Activated CD4-positive, alpha-beta T cell treated with anti-CD3 and anti-CD28 coated beads, Interleukin-2, amount 50 U/mL, for 4 hours (primary cell): Measurements from ENCODE around the gene INPP4A.

Experiments used
- DNase-seq, 2 experiments: peaks; one replicate each; pipeline ENCODE4 v3.0.0-alpha.2; 2020

Gene INPP4A

DNA sequence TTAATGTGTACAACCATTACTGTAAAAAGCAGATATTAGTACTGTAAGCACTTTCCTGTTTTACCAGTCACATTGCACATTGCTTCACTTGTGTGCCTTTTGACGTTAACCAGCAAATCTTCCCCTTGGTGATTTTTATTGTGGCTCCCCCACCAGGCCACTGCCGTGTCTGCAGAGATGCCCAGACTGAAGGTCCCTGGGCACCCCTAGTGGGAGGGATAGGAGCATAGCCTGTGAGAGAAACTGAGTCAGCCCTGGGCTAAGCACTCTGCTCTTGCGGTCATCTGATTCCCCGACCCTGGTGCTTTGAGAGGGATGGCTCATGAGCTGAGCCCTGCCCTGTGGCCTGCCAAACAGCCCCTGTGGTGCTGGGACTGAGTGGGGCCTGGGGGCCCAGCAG is 73.4 kb downstream of the INPP4A start:
- DNase-seq, result peak; percentile 50 to 56

DNA sequence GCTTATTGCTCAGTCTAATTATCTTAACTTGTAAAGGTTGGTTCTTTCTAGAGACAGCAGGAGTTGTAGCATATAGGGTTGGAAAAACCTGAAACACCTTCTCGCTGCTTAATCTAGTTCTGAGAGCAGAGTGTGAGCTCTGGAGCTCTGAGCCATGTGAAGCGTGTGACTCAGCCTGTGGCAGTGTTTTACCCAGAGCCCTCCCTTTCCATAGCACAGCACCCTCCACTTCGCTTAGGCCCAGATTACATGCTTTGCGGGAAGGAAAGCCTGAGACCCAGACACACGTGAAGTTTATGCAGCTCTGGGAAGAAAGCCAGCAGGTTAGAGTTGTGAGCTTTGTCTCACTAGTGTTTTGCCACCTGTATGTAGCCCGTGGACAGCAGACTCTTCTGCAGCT is 74.5 kb downstream of the INPP4A start:
- no peak for DNase-seq

DNA sequence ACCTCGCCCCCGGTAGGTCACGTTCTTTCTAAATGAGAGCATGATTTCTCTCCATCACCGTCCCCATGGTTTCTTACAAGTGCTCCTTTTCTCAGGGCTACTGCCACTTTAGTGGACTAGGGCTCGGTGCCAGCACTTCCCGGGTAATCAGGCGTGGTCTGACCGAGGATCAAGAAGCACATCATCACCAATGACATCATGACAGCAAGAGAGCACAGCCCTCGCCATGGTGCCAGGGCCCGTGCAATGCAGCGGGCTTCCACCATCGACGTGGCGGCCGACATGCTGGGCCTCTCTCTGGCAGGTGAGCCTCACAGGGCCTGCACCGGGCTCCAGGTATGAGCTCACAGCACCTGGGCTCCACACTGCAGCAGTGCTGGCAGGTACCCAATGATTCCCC is 75.2 kb downstream of the INPP4A start:
- no peak for DNase-seq

DNA sequence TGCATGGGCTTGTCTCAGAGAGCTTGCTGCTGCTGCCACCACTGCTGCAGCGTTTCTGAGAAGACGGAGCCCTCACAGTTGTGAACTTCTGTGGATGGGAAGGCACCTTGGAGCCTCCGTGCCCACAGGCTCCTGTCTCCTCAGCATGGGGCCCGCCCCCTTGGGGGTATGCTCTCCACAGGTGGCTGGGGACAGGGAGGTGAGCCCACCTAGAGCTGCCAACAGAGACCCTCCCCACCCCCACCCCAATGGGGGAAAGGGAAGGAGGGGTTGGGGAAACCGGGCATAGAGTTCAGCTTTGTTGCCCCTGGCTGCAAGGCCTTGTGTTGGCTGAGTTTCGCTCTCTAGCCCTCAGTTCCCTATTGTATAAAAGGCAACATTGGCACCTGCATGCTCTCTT is 76.1 kb downstream of the INPP4A start:
- DNase-seq, result no peak

DNA sequence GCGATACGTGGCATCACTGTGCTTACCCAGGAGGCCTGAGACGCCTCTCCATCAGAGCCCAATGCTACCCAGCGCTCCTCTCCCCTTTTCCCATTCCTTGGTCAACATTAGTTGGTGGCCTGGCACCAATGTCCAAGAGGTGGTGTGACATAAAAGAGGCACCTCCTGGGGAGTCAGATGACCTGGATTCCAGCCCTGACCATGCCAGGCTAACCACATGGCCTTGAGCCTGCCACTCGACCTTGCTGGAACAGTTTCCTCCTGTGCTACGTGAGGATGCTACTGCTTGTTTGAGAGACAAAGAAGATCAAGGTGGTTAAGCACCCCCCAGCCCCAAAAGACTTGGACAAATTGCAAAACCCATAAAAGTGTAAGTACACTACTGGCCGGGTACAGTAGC is 76.6 kb downstream of the INPP4A start:
- DNase-seq, result no peak

DNA sequence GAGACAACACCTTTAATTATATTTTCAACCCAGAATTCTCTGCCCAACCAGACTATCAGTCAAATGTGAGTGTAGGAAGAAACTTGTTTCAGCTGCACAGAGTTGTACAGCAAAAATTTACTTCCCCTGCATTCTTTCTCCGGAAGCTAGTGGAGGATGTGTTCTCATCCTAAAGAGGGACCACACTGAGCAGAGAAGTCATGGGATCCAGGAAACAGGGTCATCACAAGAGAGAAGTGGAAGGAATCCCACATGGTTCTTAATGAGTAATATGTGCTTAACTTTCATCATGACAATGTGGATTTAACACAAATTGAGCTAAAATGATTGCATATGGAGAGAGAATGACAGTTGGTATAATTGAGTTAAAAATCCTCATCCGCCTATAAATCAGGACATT is 78.2 kb downstream of the INPP4A start:
- no peak for DNase-seq

DNA sequence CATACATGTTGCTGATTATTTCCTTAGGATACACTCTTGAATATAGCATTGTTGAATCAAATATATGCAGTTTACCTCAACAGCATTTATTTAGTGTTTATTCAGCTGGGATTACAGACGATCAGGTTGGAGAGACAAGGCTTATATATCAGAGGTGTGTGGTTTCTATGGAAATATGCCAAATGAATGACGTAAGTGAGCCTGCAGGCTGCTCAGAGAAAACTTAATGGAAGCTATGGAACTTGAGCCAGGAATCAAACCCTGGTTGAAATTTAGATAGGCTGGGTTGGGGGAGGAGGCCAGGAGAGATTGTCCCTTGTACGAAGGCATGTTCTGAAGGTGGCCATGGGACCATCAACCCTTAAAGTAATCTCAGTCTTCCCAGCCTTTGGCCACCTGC is 79.5 kb downstream of the INPP4A start:
- no peak for DNase-seq

DNA sequence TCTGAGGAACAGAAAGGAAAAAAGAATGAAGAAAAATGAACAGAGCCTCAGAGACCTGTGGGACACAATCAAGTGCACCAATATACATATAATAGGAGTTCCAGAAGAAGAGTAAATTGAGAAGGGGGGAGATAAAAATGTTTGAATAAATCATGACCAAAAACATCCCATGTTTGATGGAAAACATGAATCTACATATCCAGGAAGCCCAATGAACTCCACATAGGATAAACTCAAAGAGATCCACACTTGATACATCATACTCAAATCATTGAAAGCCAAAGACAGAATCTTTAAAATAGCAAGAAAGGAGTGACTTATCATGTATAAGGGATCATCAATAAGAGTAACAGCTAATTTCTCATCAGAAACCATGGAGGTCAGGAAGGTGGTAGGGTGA is 83.7 kb downstream of the INPP4A start:
- DNase-seq, result no peak

DNA sequence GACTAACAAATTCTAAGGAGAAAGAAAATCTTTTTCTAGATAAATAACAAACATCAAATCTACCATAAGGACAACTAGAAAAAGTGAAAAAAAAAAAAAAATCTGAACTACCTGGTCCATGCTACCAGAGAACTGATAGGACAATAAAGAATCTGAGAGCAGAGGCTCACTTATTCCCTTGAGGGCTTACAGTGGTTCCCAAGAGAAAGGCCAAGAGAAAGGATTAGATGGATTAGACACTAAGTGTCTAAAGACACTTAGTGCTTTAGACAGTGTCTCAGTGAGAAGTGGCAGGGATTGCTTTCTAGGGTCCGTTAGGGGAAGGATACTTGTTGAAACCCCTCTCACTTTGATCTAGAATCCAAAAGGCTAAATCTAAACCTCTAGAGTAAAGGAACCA is 85.5 kb downstream of the INPP4A start:
- no peak for DNase-seq

DNA sequence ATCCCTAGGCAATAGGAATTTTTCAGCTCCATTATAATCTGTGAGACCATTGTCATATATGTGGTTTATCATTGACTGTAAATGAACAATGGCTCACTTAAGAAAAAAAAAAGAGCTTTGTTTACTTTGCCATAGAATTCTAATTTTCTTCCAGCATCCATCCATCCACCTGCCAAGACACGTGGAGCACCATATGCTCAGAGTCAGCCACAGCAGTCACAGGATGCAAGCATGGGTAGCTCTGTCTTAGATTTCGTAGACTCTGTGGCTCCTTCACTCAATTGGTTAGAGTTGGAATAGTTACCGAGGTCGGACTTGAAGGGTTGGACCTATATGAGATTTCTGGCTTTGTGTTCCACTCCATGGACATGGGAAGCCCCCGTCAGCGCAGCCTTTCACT is 88.1 kb downstream of the INPP4A start:
- no peak for DNase-seq

DNA sequence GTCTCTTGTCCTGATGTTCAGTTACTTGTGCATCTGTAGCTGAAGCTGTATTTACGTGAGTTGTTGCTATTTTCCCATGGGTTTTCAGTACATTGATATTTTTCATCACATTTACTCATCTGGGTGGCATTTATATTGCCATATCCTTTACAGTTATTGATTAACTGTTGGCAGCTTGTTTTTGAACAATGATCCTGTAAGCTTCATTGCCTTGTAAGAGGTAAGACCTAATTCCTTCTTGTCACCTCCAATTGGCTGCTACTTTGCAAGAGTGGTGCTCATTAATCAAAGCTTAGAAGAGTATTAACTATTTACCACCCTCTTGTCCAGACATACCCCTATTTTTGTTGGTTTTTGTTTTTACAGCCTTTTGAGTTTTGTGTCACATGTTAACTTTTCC is 88.9 kb downstream of the INPP4A start:
- DNase-seq, result no peak

DNA sequence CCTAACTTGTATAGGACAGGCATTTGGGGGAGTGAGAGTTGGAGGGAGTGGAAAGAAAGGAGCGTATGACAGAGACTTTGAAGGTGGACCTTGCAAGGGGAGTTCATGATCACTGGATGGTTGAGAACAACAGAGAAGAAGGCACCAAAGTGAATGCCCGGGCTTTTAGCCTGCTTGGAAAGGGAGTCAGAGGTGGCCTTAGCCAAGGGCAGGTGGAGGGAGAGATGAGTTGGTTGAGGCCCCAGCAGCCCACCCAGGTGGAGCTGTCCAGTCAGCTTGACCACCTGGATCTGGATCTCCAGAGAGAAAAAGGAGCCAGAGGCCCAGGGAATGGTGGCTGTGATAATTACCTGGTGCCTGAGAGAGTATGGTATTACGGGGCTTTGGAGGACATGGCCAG is 90.1 kb downstream of the INPP4A start:
- DNase-seq, result no peak

DNA sequence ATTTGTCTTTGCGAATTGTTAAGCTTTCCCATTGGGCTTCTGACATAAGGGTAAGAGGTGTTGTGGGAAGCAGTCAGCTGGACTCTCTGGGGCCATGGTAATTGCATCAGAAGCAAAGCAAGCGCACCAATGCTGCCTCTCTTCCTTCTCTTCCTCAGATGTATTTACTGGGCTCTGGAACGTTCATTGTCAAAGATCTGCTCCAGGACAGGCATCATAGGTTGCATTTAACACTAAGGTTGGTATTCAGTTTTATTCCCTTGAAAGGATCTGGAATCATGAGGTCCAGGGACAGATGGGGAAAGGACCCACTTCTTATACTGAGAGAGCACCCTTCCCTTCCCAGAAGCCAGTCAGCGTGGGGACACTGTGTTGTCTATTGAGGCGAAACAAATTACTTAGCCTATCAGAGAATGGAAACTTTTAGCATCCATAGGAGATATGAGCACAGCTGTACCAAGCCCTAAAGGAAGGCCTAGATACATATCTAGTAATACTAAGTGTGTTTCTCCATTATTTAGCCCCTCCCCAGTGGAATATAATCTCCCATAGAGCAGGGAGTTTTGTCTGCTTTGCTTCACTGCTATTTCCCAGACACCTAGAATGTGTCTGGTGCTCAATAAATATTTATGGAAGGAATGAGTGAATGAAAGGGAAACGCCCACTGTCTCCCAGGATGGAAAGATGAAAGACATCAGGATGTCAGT is 91.5 kb downstream of the INPP4A start:
- no peak for DNase-seq

DNA sequence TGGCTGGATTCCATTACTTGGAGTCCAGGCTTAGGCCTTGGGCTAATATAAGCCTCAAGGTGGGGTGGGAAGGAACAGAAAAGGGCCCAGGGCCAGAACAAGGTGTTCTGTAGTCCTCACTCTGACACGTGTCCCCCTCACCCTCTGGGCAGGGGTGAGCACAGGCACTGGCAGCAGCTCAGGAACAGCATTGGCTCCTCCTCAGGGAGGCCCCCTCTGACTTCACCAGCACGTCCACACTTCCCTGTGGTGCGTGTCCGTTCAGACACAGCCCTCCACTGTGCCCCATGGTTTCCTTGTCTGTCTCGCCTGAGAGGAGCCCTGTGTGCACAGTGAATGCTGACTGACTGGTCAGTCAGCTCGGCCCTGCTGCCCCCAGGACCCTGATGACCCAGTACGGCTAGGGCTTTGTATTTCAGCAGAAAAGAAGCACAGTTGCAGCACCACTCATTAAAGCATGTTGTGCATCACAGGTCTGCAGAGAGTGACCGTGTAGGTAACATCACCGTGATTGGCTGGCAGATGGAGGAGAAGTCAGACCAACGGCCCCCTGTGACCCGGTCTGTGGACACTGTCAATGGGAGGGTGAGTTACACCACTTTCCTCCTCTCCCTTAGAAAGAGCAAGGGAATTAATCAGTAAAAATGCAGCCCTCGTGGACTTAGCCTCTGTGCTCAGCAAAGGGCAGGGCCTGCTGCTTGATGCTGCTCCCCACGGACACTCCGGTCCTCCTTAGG is 92.9 kb downstream of the INPP4A start:
- DNase-seq, result no peak

DNA sequence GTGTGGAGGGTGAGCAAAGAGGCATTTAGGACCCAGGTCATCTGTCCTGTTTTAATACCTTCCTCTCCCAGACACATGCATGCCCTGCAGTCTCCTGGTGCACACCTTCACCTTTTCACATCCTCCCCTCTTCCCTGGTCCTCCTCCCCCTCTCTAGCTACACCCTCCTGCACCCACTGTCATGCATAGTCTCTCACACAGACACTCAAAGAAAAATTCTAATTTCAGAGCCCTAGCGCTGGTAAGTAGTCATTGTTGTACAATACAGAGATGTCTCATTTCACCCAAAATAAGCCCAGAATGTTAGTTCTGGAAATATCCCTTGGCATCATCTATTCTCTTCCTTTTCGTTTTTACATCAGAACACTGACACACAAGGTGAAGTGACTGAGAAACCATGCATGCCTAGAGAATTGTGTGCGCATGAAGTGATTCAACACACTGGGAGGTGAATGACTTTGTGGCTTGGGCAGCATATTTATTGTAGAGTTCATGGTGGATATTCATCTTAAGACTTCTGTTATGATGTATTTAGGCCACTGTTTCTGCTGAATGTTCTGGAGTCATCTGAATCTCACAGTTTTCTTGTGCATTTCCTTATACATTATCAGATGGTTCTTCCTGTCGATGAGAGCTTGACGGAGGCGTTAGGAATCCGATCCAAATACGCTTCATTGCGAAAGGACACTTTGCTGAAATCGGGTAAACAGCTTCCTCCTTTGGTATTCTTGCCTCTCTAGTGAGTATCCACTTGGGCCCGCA is 93.8 kb downstream of the INPP4A start:
- no peak for DNase-seq

DNA sequence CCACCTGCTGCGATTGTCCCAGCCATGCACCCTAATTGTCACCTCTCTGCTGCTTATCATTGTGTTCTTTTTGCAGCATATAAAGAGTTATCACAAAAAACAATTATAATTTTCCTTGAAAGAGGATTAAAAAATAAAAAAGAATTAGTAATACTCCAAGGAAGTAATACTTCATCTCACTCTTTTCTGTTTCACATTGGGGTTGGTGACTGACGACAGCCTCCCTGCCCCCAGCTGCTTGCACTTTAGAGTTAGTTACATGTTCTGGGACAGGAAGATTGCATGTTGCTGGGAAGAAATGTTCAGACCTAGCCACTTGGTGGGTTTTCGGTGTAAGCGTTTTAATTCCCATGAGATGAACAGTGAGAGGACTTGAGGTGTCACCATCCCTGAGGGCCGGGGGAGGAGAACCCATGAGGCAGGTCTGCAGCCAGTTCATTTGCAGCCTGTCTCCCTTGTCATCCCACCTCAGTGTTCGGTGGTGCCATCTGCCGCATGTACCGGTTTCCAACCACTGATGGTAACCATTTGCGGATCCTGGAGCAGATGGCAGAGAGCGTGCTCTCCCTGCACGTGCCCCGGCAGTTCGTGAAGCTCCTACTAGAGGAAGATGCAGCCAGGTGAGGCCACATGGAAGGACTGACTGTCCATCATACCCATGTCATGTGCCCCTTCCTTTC is 94.5 kb downstream of the INPP4A start:
- DNase-seq, result no peak

DNA sequence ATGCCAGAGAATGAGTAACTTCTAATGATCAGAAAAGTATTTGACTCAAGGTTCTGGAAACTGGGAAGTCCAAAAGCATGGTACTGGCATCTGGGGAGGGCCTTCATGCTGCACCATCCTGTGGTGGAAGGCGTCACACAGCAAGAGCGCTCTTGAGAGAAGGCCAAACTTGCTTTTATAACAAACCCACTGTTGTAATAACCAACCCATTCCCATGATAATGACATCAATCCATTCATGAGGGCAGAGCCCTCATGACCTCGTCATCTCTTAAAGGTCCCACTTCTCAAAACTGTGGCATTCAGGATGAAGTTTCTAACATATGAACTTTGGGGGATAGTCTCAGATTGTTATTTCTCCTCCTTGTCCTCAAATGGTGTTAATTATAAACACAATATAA is 95.9 kb downstream of the INPP4A start:
- no peak for DNase-seq

DNA sequence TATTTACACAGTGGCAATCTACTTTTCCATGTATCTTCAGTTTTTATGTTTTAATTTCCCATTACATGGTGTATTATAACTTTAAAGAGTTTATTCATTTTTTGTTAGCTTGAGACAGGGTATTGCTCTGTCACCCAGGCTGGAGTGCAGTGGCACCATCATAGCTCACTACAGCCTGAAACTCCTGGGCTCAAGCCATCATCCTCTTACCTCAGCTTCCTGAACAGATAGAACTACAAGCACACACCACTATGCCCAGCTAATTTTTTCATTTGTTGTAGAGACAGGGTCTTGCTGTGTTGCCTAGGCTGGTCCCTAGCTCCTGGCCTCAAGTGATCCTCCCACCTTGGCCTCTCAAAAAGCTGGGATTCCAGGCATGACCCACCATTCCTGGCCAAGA is 96.8 kb downstream of the INPP4A start:
- DNase-seq, result no peak

DNA sequence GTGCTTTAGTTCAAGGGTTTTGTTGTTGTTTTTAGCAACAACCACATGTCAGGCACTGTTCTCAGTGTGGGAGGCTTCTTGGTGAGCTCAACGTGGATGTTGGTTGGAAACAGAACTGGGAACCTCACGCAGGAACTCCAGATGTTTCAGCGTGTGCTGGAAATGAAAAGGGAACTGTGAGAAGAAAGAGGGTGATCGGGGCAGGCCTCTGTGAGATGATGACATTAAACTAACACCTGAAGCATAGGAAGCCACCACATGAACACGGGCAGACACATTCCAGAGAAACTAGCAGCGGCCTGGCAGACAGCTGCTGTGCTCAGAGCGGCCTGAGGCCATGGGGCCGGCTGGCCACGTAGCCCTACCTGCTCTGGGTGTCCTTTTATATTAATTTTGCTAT is 97.2 kb downstream of the INPP4A start:
- no peak for DNase-seq

DNA sequence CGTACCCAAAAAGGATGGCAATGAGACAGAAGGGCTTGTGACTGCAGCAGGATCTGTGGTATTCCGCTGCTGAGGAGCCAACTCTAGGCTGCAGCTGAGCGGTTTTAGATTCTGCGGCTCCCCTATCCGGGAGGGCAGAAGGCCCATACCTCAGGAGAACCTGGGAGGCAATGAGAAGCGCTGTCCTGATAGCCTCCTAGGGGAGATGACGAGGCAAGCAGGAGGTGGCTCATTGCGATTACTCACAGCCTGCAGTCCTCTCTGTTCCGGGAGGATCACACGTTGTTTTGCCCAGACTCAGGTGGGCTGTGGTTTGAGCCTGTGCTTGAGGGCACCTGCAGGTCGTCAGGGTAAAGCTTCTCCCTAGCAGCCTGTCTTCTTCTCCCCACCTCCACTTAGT is 98.6 kb downstream of the INPP4A start:
- no peak for DNase-seq

DNA sequence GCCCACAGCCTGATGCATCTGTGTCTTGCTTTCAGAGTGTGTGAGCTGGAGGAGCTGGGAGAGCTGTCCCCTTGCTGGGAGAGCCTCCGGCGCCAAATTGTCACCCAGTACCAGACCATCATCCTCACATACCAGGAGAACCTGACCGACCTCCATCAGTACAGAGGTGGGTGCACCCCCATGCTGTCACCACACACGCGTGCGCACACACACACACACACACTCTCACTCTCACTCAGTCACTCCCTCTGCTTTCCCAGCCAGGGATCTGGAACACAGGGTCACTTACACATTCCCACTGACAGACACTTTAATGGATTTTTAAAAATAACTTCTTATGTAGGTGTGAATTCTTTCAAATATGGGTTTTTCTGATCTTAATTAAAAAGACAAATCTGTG is 99.2 kb downstream of the INPP4A start:
- DNase-seq, result no peak

DNA sequence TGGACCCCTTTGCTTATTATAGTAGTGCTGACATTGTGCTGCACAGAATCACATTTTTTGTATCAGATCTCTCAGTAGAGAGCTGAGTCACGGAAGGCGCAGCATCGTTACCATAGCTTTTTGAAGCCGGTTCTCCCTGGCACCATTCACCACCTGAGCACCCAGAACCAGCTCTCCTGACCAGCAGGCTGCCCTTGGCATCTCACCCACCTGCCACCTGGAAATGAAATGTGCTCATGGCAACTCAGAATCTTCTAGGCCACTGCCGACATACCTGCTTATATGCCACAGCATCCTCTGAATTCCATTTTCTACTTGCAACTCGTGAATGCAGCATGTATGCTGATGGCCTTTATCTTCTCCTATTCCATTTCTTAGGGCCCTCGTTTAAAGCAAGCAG is 100.9 kb downstream of the INPP4A start:
- DNase-seq, result no peak

DNA sequence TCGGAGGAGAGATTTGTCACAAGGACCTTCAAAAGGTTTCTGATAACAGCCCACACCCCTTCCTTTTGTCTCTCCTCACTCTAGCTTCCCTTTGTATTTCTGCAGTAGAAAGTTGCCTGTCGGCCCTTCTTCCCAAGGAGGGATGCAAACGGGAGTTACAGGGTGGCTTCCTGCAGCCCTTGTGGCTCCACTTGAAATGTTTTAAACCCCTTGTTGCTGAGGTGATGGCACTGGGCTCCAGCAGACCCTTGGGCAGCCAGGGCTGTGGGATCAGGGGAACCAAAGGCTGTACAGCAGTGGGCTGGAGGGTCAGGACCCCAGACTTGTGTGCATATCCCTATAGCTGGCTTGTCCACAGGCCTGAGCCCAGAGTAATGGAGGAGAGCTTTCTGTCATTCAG is 101.5 kb downstream of the INPP4A start:
- no peak for DNase-seq
